HG02610 (cell line): ENCODE measurements around the gene ZBTB4.
"Not testable (repeated sequence)": the region's sequence is repeated elsewhere in the genome, so short reads cannot be mapped to it uniquely, and the experiment has no call there.

Experiments
- ATAC-seq: cut with Tn5 transposase; IDR thresholded peaks from one replicate; pipeline ENCODE4 v1.9.1; 2021; ENCODE audit warnings: mild to moderate bottlenecking, moderate library complexity; ENCODE audit not compliant: unreplicated experiment

Gene ZBTB4

GRCh38 chr17:7493941-7494340 lies 14.5 kb upstream of the ZBTB4 start:
- no peak for ATAC-seq

- no peak for ATAC-seq
Observed at GRCh38 chr17:7491583-7491982, 12.2 kb upstream of the ZBTB4 start.

GRCh38 chr17:7490144-7490543 lies 10.7 kb upstream of the ZBTB4 start:
- no peak for ATAC-seq

GRCh38 chr17:7486181-7486580 lies 6.8 kb upstream of the ZBTB4 start:
- ATAC-seq: no peak

- ATAC-seq: no peak
Observed at GRCh38 chr17:7484919-7485377, 5.5 kb upstream of the ZBTB4 start.

GRCh38 chr17:7484067-7484918 lies 4.9 kb upstream of the ZBTB4 start, which contains the start of gene POLR2A:
Gene POLR2A, plus strand, starts transcription at chr17:7484366.
- ATAC-seq: peak; percentile 65

- ATAC-seq: peak; percentile 33
Observed at GRCh38 chr17:7483255-7484066, 4.0 kb upstream of the ZBTB4 start.

- ATAC-seq: not testable (repeated sequence)
Observed at GRCh38 chr17:7482742-7483088, 3.3 kb upstream of the ZBTB4 start.

- ATAC-seq: not testable (repeated sequence)
Observed at GRCh38 chr17:7481842-7482741, 2.7 kb upstream of the ZBTB4 start.

GRCh38 chr17:7481275-7481674 lies 1.8 kb upstream of the ZBTB4 start, which contains the start of gene SLC35G6:
Gene SLC35G6, plus strand, starts transcription at chr17:7481446. Its CDS starts 71 bp downstream, at chr17:7481517.
- ATAC-seq: not testable (repeated sequence)

GRCh38 chr17:7480089-7480384 lies 606 bp upstream of the ZBTB4 start:
- no peak for ATAC-seq

GRCh38 chr17:7478276-7479212 lies 887 bp downstream of the ZBTB4 start:
- ATAC-seq: no peak

- no peak for ATAC-seq
Observed at GRCh38 chr17:7477392-7478275, 1.8 kb downstream of the ZBTB4 start.

- no peak for ATAC-seq
Observed at GRCh38 chr17:7476951-7477350, 2.5 kb downstream of the ZBTB4 start.

- no peak for ATAC-seq
Observed at GRCh38 chr17:7476494-7476893, 2.9 kb downstream of the ZBTB4 start.

- ATAC-seq: no peak
Observed at GRCh38 chr17:7475764-7476422, 3.5 kb downstream of the ZBTB4 start.

- ATAC-seq: not testable (repeated sequence)
Observed at GRCh38 chr17:7474767-7475166, 4.7 kb downstream of the ZBTB4 start.

- no peak for ATAC-seq
Observed at GRCh38 chr17:7471729-7472128, 7.7 kb downstream of the ZBTB4 start.
